ENCODE measurements around the gene RASSF5.
A peak's percentile ranks its signal among the peaks of the same experiment; 100 is the strongest.

Gene RASSF5

DNA sequence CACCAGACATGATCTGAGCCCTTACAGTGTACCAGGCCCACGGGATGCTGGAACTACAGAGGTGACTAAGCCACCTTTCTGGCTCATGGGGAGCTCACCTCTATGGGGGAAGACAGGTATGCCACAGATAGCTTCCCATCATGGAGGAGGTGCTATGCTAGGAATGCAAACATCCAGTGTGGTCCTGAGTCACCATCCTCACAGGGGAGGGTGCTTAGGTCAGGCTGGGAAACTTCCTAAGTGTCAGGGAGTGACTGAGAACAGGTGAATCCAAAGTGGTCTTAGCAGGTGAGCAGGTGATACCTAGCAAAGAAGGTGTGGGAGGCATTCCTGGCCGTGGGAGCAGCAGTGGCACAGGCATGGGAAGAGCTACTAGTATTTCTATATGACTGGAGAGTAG lies 8.6 kb upstream of the RASSF5 start:
- no peak for DNase-seq

DNA sequence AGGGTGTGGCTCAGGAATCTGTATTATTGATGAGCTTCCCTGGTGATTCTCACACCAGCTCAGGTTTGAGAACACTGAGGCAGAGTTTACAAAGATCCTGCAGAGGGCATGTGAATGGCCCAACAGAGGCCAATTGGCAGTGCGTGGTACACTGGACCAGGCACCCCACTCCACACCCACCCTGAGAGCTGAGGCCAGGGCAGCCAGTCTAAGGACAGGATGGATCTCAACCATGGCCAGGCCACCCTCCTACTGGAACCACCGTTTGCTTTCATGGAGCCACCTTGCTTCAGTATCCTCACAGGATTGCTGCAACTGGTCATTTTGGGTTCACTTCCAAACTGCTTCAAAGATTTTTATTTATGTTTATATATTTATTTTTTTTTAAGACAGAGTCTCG lies 7.3 kb upstream of the RASSF5 start:
- DNase-seq, result no peak

DNA sequence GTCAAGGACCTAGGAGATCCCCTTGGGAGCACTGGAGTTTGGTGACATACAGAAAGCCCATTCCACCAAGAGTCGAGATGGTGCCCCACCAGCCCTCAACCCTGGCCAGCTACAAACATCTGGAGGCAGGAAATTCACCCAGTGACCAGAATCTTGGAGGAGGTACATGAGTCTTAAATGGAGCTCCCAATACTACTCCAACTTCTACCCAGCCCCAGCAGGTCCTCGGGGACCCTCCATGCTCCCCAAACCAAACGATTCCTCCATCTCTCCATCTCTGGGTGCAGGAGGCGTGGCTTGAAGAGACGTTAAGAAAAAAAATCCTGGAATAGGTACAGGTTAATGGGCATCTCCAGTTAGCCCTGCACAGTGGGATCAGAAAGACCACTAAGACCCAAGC lies 5.5 kb upstream of the RASSF5 start:
- DNase-seq, result no peak

DNA sequence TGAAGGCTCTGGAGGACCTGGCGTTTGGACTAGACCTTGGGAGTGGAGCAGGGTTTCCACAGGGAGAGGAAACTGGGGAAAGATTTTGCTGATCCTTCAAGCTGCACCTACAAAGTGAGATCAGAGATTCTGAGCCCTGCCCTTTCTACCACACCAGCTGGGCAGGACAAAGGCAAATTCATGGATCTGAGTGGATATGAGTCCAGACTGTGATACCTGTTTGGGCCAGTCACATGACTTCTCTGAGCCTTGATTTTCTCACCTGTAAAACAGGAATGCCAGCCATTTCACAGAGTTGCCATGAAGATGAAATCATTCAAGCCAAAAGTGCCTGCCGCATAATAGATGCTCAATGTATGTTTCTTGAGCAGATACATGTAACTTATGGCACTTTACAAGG lies 4.9 kb upstream of the RASSF5 start:
- DNase-seq, result no peak

DNA sequence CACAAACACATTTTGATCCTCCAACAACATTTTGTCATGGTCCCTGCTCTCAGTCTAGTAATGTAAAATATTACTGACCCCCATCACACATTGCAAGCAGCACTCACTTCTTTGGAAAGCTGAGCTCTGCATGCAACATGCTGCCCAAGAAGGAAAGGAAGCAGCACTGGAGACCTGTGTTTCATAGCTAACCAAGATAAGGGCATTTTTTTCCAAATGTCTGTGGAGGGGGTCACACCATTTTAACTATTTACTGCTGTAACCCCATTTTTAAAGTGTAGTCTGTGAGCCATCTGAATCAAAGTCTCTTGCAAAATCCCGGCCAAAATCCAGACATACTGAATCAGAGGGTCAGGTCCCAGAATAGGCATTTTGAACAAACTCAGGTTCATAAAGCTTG lies 4.5 kb upstream of the RASSF5 start:
- DNase-seq, result no peak

DNA sequence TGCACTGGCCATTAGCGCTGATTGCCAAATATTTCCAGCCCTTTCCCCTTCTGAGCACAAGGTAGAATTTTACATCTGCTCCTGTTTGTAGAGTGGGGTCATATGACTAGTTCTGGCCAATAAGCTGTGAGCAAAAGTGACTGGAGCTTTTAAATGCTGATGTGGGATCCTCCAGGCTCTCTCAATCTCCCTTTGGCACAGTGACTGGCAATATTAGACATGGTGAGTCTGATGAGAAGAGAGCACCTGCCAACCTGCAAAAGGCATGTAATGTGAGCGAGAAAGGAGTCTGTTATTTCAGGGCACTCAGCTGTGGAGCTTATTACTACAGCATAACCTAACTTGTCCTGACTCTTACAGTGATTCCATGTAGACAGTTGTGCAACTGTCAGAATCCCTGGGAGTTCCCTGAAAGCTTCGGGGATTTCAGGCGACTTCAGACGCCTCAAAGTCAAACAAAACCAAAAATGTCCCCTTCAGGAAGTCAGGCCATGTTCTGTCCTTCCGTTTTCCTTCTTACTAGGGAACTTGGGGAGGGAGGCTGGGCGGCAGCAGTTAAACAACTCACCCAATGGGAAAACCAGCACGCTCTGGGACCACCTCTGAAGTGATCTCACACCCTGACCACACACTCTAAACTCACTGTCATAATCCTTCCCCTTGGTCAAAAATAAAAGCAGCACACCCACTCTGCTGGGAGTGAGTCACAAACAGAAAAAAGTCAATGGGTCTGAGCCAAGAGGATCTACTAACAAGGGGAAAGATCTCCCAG lies 3.6 kb upstream of the RASSF5 start:
- DNase-seq, result no peak

DNA sequence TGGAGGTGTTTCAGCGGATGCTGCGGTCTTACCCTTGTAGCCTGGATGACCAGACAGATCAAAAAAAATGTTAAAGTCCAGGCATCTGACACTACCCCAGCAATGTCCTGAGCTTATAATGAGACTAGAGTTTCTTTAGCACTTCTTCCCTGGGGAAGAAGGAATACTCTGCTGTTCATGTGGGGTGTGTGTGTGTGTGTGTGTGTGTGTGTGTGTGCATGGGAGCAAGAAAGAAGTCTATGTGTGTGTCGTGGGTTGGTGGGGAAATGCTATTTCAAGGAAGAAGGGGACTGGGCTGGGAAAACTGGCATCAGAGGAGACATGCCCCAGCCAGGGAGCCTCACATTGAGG lies 3.0 kb upstream of the RASSF5 start:
- DNase-seq, result no peak

DNA sequence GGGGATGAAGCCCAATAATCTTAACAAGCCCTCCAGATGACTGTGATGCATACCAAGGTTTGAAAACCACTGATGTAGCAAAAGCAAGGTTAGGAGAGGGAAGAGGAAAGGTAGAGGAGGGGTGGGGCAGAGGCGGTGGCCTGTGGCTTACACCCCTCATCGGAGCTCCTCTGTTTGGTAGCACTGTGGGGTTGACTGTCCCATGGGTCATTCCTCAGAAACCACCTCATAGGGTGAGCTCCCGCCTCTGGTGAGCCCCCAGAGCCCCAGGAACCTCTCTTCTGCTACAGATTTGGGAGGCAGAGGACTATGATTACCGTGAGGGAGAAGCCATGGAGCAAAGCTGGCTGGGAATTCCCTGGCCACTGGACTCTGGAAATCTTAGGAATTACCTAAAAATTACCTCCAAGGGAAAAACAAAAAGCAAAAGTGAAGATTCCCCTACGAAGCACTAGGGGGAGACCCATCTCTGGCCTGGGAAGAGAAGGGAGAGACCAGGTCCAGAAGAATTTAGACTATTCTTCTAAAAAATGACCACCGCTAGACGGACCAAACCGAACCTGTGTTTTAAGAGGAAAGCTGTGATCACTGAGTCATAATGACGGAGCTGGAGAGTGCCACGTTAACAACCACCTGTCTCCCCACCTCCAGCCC lies 1.5 kb upstream of the RASSF5 start:
- DNase-seq, result no peak

DNA sequence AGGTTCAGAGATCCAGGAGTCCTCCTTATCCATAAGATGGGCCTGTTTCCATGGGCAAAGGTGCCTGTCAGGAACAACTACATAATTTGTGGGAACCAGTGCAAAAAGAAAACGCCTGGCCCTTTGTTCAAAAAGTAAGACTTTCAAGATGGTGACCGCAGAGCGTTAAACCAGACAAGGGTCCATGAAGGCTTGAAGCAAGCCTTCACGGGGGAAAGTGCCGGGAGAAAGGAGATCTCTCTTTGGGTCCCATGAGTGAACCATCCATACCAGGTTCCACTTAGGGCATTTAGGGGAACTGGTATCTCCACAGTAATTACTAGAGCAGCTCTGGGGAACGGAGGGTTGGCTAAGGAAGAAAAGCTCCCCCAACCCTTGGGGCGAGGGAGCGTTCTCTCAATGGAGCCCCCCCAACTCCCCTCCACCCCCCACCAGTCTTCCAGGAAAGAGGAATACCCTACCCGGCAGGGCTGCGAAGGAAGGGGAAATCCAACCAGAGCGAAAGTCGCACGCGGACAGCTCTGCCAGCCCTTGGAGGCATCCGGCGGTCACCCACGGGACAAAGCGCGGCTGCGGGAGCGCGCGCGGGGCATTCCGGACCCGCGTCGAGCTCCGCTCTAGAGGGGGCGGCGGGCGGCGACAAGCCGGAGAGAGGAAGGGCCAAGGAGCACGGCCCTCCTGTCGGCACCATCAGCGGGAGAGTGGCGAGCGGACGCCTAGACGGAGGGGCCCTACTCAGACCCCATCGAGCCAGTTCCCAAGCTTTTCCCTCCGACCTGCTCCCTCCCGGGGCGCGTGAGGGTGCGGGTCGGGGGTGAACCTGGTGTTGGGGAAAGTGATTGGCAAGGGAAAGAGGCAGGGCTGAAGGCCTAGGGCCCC lies 687 bp upstream of the RASSF5 start:
- no peak for DNase-seq

DNA sequence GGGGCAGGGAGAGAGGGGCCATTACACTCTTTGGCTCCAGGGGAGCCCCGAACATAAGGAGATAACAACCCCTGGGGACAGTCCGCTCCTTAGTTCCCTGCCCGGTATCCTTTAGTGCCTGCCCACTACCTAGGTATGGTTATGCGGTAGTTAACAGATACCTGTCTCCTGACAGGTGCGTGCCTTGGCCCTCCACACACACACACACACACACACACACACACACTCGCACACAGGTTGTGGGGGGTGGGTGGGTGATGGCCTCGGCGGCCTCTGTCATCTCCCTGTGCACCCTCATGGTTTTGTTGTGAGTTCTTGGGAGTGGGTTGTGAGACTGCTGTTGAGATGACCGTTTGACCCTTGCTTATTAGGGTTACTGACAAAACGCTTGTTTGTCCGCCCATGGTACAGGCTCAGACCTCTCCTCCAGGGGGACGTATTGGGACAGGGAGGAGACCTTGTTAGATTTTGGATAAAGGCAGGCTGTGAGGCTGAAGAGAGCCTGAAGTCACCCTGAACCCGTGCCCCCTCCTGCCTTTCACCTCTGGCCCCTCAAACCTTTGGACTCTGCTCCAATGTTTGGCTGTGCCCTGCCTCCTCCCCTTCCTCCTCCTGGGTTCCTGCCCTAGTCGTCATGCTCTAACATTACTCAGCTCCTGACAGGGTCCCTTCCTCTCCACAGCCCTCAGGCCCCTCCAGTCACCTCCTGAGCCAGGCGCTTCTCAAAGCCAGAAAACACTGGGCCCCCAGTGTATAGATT lies 979 bp downstream of the RASSF5 start:
- no peak for DNase-seq

DNA sequence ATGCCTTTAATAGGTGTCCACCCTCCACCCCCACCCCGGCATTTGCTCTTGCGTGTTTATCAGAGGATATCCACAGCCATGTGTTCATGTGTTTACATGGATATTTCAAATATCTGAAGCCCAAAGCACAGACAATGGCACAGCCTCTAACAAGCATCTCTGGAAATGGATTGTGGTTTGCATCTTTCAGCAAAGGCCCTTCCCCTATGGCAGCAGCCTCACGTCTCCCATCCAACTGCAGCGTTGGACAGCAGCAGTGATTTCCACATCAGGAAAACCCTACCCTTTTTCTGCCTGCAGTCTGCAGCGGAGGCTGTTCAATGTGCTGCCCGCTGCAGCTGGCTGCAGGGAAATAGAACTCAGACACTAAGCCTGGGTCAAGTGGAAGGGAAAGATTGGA lies 1.6 kb downstream of the RASSF5 start:
- no peak for DNase-seq

DNA sequence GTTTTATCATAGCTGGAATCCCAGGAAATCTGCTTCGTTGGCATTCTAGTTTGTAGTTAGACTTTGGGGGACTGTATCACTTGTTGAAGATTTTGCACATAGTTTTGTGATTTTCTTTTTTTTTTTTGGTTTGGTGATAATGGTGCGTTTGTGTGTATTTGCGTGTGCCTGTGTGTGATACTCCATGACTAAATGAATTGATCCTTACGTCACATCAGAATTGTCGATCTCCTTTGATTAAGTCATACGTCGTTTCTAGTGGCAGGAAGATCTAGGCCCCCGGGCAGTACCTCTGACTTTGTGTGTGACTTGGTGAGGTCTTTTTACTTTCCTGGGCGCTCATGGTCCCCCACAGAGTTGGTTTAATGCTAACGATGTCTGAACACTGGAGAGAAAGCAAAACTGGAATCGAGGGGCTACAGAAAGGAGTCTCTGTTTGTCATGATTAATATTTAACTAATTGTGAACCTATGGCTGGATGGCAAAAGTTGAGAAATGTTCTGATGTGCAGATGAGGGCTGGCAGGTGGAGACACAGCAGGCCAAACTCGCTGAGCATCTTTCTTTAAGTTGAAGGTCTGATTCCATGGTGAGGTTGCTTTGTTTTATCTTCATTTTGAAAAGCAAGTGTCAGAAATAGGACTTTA lies 2.4 kb downstream of the RASSF5 start:
- DNase-seq, result no peak

DNA sequence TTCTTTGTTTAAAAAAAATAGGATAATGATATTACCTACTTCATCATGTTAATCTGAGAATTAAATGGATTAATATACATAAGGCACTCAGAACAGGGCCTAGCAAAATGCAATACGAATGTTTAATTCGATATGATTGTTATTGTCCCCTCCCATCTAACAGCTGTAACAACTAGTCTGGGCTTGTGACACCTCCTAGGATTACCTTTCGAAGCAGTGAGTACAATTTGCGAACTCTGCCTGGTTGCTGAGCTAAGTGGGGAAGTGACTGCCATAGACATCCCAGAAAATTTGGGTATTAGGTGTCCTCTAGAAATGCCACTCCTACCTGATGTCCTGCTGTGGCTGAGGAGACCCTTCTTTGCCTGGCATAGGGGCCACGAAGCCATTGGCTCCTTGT lies 3.0 kb downstream of the RASSF5 start:
- no peak for DNase-seq

DNA sequence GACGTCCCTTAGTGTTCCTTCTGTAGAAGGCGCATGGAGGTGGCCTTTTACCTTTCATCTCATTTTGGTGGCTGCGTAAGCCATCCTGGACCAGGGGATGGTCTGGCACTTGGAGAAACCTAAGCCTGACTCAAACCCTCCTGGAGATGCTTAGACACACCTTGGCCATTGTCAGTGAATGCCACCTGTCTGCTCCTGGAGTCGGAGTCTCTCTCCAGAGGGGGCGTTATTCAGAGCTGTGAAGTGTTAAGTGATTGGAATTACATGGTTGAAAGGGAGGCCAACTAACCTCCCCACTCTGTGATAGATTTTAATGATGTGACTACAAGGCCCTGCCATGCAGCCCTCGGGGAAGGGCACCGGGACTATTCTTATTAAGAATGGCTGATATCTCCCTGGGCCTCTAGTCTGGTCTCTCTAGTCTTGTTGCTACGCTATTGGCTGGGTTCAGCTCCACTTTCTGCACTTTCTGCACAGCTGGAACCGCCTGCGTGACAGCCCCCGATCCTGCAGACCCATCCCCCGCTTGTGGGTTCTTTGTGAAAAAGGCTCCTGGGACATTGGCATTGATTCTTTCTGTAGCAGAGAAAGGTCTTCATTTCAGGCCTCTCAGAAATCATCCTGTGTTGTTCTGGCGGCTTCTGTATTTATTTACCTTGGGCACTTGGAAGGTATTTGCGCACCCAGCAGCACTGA lies 4.2 kb downstream of the RASSF5 start:
- DNase-seq, result no peak

DNA sequence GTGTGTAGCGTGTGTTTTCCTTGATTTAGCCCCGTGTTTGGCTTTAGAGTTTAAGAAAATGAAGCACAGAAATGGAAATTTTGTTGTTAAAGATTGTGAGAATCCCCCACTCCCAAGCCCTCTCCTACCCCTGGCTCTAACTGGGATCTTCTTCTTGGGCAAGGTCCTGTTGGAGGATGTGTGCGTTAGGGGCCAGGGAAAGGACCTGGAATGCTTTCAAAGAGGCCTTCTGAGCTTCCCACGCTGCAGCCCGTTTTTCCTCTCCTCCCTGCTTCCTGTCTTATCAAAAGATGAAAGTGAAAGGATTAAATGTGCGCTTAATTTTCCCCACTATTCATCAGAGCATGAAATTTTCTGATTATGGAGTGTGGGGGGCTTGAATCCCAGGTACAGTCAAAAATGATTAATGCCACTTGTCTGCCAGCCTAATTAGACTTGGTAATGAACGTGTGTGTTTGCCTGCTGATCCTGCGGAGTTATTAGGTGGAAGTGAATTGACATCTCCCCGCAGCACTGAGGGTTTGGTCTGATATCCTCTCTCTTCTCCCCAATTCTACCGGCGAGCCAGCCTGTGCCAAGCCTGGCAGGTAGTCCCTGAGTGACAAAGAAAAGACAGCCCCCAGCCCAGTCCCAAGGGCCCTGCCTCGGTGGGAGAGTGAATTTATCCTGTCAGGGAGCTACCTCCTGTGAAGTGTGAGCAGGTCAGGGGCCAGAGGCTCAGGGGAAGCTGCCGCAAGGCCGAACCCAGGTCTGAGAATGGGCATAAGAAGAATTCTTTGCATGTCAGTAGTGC lies 4.9 kb downstream of the RASSF5 start:
- no peak for DNase-seq

DNA sequence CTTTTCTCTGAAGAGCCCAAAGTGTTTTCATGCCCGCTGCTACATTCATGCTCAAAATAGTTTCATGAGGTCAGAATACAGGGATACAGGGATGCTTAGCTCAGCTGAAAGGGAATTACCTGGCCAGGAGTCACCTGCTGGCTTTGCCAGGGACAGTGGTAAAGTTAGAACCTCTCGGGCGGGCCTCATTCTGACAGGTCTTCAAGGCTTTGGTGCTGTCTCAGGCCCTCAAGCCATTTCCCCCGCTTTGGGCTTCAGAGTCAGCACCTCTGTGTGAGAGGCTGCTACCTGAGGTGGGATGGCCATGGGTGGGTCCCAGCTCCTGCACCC lies 5.5 kb downstream of the RASSF5 start:
- no peak for DNase-seq

DNA sequence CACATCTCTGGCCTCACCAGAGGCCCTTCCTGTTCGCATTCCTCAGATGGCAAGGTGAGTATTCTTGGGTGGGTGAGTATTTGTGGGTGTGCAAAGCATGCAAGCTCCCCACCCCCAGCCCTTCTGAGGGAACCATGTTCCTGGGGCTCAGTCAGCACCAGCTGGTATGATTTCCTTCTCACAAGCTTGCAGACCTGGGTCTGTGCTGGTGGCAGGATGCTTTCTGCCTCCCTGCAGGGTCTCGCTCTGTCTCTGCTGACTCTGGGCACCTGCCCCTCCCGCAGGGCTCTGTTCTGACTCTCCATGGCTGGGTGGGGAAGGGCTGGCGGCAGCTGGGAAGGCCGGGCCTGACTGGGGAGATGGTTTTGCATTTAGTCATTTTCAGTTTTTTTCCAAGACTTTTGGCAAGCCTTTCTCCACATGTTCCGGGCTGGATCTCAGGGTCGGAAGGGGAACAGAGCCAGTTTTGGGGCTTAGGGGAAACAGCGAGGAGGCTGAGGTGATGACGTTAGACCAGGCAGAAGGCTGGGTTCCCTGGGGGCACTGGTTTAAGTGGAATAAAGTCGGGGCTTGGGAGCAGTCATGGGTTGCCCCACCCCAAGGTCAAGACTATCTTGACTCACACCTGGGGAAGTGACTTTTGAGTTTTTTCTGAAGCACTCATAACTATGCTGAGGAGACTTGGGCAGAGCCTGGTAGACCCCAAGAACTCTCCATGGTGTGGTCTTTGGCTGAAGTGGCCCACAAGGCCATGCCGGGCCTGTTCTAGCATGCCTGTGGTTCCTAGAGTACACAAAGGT lies 6.2 kb downstream of the RASSF5 start:
- DNase-seq, result no peak

DNA sequence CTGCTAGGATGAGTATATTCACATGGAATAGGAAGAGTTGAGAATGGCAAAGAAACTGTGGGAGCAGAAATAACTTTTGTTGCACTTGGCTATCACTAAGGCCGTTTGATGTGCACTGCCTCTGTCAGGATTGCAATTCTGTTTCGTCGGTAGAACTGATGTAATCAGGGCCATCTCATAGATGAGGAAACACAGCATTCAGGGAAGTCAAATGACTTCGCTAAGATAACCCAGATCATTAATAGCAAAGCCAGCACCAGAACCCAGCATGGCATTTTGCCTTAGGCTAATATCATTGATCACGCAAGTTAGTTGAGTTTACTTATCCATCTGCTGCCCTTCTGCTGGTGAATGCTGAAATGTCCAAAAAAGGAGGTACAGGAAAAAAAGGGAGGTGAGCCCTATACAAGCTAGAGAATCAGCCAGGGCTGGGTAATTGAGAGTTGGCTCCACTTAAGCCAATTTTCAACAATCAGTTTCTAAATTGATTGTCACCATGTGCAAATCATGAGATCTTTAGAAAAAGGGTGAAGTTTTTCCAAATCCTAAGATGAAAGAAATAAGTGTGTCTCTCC lies 7.6 kb downstream of the RASSF5 start:
- no peak for DNase-seq

DNA sequence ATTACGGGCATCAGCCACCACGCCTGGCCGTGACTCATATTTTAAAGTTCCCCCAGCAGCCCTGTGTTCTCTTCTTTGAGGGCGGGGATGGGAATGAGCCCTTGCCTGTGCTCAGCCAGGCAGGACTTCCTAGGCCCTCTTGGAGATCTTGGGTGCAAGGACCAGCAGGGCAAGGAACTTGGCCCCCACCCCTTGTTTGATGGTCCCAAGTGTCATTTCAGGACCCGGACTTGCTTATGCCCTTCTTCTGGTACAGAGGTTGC lies 9.3 kb downstream of the RASSF5 start:
- DNase-seq, result no peak

DNA sequence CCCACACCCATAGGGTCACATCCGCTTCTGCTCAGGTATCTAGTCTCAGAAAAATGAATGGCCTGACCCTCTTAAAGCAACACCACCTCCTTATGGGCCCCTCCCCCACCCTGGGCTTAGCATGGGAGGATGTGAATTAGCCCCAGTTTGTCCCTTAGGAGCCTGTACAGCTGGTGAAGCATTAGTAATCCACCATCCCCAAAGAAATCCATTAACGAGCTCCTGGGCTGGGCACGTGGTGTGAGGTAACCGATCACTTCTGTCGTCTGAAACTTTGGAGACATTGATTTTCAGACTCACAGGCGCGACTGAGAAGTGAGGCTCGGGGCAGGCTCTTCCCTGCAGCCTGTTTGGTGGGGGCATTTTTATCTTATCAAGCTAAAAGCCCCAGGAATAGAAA lies 10.5 kb downstream of the RASSF5 start:
- DNase-seq, result peak; percentile 99

Data from NCI-H82 (cell line).